Glomerular endothelial cell (primary cell): Measurements from ENCODE around the gene C1orf198. TPM values are rescaled to one million over a fixed set of nuclear protein-coding genes. Genes with fewer than 3 reads are reported as not detected.

Experiments used
- DNase-seq: peaks from one replicate; pipeline ENCODE4 v3.0.0-alpha.2; 2011; ENCODE audit warnings: low read depth, low spot score; ENCODE audit errors: extremely low read depth
- total RNA-seq: library from RNA; depleted of rRNA; stranded (reverse); fragments of >200 nt; gene quantifications from 2 replicates; pipeline ENCODE4 v1.2.3, GENCODE V29; 2015

The C1orf198 gene
- total RNA-seq, result 34.1 and 83.2 TPM in 2 replicates

DNA sequence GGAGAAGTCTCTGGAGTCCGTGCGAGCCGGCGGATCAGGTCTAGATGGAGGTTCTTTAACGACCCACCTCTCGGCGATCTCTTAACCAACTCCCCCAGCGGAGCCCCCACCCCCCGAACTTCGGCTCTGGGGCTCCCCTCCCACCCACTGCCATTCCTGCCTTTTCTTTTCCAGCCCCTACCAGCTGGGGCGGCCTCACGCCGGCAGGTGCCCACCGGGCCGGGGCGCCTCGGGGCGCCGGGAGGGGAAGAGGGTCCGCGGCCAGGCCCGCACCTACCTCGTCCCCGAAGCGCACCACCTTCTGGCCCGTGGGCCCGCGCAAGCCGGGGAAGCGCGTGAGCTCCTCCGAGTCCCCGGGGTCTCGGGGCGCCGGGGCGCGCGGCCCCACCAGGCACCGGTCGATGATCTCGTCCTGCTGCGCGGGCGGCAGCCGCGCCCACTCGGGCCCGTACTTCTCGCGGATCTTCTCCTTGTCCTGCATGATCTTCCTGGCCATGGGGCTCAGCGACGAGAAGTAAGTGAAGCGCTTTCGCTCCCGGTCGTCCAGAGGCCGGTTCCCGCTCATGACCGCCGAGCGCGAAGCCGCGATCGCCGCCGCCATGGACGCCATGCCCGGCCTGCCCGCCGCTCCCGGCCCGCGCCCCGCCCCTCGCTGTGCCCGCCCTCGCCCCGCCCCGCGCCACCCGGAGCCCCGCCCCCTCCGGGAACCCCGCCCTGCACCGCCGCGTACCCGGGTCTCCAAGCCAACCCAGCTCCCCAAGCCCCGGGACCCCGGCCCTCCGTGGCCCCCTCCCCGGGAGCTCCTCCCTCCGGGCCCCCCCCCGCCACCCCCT is at the start of gene C1orf198:
Gene C1orf198 (minus strand): TSS at position 619 of the 833 bp plus-strand sequence. CDS start 9 bp downstream, at position 610.
- no peak for DNase-seq

GRCh38 chr1:230917284-230918135 is 49.2 kb upstream of the C1orf198 start:
- peak; percentile 81 for DNase-seq

GRCh38 chr1:230916587-230917283 is 48.4 kb upstream of the C1orf198 start:
- no peak for DNase-seq

DNA sequence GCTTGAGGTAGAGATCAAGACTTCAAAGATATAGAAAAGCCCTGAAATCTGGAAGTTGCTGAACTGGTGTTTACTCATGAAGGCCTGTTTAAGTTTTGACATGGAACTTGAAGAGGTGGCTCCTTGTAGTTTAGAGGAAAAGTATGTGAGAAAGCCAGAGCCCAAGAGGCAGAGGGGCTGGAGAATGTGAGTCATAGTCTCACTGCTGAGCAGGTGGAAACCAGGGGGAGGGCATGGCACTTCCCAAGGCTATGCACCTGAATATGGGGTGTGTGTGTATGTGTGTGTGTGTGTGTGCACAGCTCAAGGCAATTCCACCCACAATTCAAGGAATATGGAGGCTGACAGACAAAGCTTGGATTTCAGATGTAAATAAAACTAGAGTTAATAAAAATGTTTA is 46.8 kb upstream of the C1orf198 start:
- DNase-seq, result no peak

DNA sequence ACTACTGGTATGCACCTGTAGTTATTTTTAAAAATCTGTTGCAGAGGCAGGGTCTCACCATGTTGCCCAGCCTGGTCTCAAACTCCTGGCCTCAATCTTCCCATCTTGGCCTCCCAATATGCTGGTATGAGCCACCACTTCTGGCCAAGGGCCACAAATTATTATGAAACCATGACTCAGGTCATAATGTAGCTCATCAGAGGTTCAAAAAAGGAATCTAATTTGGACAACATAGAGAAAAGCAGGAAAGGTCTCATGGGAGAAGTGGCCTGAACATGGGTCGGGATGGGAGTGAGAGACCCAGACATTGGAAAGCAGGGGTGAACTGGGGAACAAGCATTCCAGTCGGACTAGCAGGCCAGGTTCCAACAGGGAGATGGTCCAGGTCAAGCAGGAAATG is 45.2 kb upstream of the C1orf198 start:
- no peak for DNase-seq

- no peak for DNase-seq
Measured at GRCh38 chr1:230910755-230911117, 42.4 kb upstream of the C1orf198 start.

DNA sequence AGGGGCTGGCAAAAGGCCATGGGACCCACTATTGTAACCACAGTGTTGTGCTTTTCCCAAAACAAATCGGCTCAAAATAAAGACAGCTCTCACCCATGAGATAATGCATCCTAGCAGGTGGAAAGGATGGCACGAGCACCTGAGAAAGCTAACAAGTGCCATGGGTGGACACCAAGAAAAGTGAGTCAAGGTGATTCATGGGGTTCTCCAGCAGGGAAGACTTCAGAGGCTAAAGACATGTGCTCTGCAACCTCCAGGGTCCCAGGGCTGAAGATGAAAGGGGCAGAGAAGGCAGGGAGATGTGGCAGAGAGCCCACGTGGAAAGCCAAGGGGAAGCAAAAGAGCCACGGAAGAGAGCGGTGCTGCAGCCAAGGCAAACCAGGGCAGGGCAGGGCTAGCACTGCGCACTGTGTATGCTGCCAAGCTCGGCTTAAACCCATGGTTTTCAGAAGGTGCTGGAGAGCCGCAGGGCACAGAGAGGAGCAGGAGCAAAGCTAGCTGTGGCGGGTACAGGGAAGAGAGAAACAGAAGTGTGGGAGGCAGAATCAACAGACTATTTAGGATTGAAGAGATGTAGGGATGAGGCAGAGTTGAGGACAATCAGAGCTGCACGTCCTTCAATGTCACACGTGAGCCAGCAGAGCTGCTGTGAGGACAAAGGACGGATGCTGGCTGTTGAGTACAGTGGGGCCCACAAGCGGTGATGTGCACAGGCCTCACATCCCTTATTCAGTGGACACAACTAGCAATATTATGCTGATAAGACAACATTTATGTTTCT is 41.8 kb upstream of the C1orf198 start:
- DNase-seq, result no peak

GRCh38 chr1:230907472-230908205 is 39.3 kb upstream of the C1orf198 start:
- no peak for DNase-seq

DNA sequence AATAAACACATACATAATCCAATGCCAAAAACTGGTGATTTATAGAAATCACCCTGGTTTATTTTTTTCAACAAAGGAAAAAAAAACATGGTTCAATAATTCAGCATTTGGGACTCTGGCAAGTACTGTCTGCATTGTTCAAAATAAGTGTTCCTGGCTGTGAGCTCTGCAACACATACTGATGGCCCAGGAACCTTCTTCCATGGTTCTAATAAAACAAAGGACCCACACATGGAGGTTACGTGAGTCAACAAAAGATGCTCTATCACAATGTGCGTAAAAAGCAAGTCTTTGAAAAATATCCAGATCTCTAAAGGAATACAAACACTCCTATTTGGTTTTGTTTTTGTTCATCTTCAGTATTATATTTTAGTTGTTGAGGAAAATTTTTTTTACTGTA is 37.9 kb upstream of the C1orf198 start:
- DNase-seq, result no peak

DNA sequence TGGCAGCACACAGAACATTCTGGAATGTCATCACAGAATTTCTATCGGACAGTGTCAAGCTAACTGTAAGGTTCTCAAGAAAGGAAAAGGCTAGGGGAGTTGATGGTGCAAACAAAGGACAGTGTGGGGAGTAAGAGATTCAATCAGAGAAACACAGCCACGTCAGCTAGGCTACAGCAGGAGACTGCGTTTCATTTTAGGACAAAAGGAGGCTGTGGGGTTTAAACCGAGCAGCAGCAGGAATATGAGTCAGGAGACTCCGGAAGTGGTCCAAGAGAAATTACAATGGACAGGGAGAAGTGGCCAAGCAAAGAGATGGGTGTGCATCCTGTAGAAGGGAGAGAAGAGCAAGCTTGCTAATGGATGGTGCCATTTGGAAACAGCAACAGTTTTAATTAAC is 37.4 kb upstream of the C1orf198 start:
- peak; percentile 44 for DNase-seq

DNA sequence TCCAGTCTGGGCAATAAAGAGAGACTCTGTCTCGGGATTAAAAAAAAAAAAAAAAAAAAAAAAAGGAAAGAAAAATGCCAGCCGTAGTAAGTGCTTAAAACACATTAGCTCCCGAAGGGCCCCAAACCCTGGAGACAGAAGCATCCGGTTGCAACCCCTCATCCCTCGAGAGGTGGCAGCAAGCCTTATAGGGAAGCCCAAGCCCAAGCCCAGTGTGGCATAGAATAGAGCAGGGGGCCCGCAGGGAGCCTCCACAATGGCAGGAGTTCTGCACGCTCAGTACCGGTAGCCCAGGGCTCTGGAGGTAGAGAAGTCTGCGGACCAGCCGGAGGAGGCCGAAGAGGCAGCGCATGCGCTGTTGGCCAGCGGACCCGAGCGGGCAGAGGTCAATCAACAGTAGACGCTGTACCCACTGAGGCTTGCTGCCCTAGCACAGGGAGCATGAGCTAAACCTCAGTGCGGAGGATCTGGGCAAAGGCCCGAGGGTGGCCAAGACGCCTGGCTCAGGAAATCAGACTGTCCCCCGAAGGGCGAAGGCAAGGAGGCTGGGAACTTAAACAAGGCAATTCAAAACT is 34.1 kb upstream of the C1orf198 start:
- DNase-seq, result no peak

GRCh38 chr1:230901671-230902070 is 33.4 kb upstream of the C1orf198 start:
- DNase-seq, result no peak

DNA sequence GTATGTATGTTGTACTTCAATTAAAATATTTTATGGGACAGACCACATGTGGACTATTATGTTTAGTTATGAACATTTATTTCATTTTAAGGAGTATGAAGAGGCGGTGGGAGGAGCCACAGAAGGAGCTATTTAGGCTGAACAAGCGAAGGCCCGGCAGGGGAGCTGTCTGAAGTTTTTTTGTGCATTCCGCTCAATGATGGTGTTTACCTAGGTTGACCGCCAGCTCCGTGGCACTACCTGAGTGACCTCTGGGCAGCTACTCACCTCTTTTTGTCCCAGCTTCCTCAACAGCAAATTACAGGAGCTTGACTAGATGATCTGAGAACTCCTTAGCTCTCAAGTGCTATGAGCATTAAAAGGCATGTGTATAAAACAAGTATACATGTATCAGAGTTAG is 32.7 kb upstream of the C1orf198 start:
- no peak for DNase-seq

- no peak for DNase-seq
Measured at GRCh38 chr1:230899841-230900251, 31.5 kb upstream of the C1orf198 start.

- no peak for DNase-seq
Measured at GRCh38 chr1:230898748-230899147, 30.4 kb upstream of the C1orf198 start.

GRCh38 chr1:230898144-230898543 is 29.8 kb upstream of the C1orf198 start:
- no peak for DNase-seq

GRCh38 chr1:230896779-230897178 is 28.5 kb upstream of the C1orf198 start:
- DNase-seq, result no peak

- no peak for DNase-seq
Measured at GRCh38 chr1:230895452-230895851, 27.1 kb upstream of the C1orf198 start.

GRCh38 chr1:230894664-230895063 is 26.3 kb upstream of the C1orf198 start:
- no peak for DNase-seq
